ENCODE measurements around the gene CXCL14.
"Not testable (repeated sequence)": the region's sequence is repeated elsewhere in the genome, so short reads cannot be mapped to it uniquely, and the experiment has no call there.

Gene CXCL14

DNA sequence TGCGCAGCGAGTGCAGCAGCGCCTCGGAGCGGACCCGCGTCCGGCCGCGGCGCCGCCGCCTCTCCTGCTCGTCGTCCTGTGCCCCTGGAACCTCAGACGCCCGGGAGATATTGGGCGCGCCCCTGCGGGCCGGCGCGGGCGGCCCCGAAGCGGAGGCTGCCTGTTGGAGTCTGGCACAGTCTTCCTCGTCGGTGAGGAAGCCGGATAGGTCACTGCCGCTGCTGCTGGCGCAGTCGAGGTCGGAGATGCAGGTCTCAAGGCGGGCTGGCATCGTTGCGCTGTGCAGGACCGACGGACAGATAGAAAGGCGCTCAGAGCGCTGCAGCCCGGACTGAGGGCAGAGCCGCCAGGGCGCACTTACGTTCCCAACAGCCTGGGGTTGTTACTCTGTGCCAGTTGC is 43.4 kb downstream of the CXCL14 start:
- Histone ChIP-seq H3K4me3 (ENCODE audit: low read length in 2 of 2) (no peak overlapping the region), H3K9me3 (ENCODE audit: control insufficient read depth in 2 of 2, low read length in 2 of 2) (no peaks in the 10 kb centered on the region), H3K27ac (ENCODE audit: low read depth in 2 of 2, low read length in 2 of 2) (no peak overlapping the region), H3K27me3 (ENCODE audit: control insufficient read depth in 2 of 2, insufficient read depth in 2 of 2, low read length in 2 of 2) (peaks cover 64 to 74% of the 10 kb centered on the region in 2 donors), H3K9ac (ENCODE audit: low read depth in 1 of 2, low read length in 2 of 2) (no peak overlapping the region), H3K36me3 (ENCODE audit: control insufficient read depth in 2 of 2, insufficient read depth in 2 of 2, low read length in 2 of 2) (no peaks in the 10 kb centered on the region), H3K4me1 (ENCODE audit: control insufficient read depth in 2 of 2, insufficient read depth in 2 of 2, low read length in 2 of 2) (no peaks in the 10 kb centered on the region)

DNA sequence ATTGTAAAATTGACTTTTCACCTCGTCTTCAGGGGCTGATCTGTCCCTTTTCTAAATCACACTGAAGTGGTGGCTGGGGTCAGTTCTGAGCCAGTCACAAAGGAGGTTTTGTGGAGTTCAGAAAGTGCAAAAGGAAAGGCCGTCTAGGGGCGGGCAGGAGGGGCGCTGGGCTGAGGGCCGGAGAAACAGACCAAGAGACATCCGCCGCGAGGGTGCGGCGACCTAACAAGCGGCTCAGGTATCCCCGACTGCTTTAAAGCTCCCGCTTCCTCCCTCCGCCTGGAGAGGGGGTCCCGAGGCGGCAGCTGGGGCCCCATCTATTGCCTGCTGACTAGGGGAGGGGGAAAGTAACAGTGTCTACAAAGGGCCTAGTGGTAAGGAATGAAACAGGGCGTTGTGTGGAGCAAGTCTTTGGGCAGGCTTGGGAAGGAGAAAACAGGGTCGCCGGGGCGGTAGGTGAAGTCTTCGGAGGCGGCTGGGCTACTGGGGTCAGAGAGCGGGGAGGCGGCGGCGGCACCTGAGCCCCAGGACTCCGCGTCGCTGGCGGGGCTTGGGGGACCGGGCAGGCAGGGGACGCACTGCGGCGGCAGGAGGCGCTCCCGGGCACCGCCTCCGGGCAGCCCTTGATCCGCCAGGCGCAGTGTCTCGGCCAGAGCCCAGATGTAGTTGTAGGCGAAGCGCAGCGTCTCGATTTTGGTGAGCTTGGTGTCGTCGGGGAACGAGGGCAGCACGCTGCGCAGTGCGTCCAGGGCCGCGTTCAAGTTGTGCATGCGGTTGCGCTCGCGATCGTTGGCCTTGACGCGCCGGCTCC is 44.0 kb downstream of the CXCL14 start:
- Histone ChIP-seq H3K4me3 (ENCODE audit: low read length in 2 of 2) (no peak overlapping the region), H3K27me3 (ENCODE audit: control insufficient read depth in 2 of 2, insufficient read depth in 2 of 2, low read length in 2 of 2) (peaks cover 60 to 68% of the 10 kb centered on the region in 2 donors), H3K4me1 (ENCODE audit: control insufficient read depth in 2 of 2, insufficient read depth in 2 of 2, low read length in 2 of 2) (no peaks in the 10 kb centered on the region), H3K36me3 (ENCODE audit: control insufficient read depth in 2 of 2, insufficient read depth in 2 of 2, low read length in 2 of 2) (no peaks in the 10 kb centered on the region), H3K27ac (ENCODE audit: low read depth in 2 of 2, low read length in 2 of 2) (no peak overlapping the region), H3K9ac (ENCODE audit: low read depth in 1 of 2, low read length in 2 of 2) (no peak overlapping the region), H3K9me3 (ENCODE audit: control insufficient read depth in 2 of 2, low read length in 2 of 2) (no peaks in the 10 kb centered on the region)

DNA sequence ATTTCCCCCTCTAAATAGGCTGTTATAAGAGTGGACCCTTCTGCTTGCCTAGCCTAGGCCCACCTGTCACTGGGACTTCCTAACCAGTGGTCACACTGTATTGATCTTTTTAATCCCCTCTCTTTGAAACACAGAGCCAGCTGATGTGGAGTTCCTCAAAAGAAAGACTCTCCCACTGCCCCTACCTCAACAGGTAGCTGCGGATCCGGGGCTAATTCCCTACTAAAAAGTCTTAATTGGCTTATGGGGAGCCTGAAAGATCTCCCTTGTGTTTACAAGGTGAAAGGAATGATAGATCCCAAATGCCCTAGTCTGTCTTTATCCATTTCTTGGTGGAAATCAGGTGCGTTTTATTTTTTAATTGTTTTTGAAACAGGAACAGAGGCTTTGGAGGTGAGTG is 45.0 kb downstream of the CXCL14 start:
- H3K9me3 ChIP-seq (ENCODE audit: control insufficient read depth in 2 of 2, low read length in 2 of 2): no peaks in the 10 kb centered on the region
- H3K27ac ChIP-seq (ENCODE audit: low read depth in 2 of 2, low read length in 2 of 2): no peak overlapping the region
- H3K27me3 ChIP-seq (ENCODE audit: control insufficient read depth in 2 of 2, insufficient read depth in 2 of 2, low read length in 2 of 2): peaks cover 54 to 64% of the 10 kb centered on the region in 2 donors
- no peak overlapping the region for H3K9ac ChIP-seq (ENCODE audit: low read depth in 1 of 2, low read length in 2 of 2)
- H3K4me3 ChIP-seq (ENCODE audit: low read length in 2 of 2): no peak overlapping the region
- H3K4me1 ChIP-seq (ENCODE audit: control insufficient read depth in 2 of 2, insufficient read depth in 2 of 2, low read length in 2 of 2): no peaks in the 10 kb centered on the region
- no peaks in the 10 kb centered on the region for H3K36me3 ChIP-seq (ENCODE audit: control insufficient read depth in 2 of 2, insufficient read depth in 2 of 2, low read length in 2 of 2)

DNA sequence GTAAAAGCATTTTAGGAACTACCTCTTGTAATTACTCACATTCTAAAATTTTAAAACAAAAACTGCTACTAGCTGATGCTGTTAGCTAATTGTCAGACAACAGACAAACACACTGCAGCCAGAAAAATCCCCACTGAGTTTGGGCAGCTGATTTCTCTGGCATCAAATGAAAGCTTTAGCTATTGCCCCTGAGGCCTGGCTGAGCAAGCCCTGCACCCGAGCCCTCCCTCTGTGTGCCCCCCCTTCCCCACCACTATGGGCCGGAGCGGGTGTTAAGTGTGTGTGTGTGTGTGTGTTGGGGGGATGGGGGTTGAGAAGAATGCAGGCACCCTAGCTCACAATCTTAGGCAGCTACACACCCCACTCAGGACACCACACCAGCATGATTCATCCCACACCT is 45.5 kb downstream of the CXCL14 start:
- Histone ChIP-seq H3K9me3 (ENCODE audit: control insufficient read depth in 2 of 2, low read length in 2 of 2) (no peaks in the 10 kb centered on the region), H3K27me3 (ENCODE audit: control insufficient read depth in 2 of 2, insufficient read depth in 2 of 2, low read length in 2 of 2) (peaks cover 49 to 61% of the 10 kb centered on the region in 2 donors), H3K9ac (ENCODE audit: low read depth in 1 of 2, low read length in 2 of 2) (no peak overlapping the region), H3K36me3 (ENCODE audit: control insufficient read depth in 2 of 2, insufficient read depth in 2 of 2, low read length in 2 of 2) (no peaks in the 10 kb centered on the region), H3K27ac (ENCODE audit: low read depth in 2 of 2, low read length in 2 of 2) (no peak overlapping the region), H3K4me1 (ENCODE audit: control insufficient read depth in 2 of 2, insufficient read depth in 2 of 2, low read length in 2 of 2) (no peaks in the 10 kb centered on the region), H3K4me3 (ENCODE audit: low read length in 2 of 2) (no peak overlapping the region)

DNA sequence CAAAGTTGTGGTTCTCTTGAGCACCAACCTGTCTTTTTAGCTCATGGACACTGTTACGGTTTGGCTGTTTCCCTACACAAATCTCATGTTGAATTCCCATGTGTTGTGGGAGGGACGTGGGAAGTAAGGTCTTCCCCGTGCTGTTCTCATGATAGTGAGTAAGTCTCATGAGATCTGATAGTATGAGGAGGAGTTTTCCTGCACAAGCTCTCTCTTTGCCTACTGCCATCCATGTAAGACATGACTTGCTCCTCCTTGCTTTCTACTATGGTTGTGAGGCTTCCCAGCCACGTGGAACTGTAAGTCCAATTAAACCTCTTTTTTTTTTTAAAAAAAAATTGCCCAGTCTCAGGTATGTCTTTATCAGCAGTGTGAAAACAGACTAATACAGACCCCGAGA is 49.2 kb downstream of the CXCL14 start:
- not testable (repeated sequence) for H3K4me1 ChIP-seq (ENCODE audit: control insufficient read depth in 2 of 2, insufficient read depth in 2 of 2, low read length in 2 of 2); H3K36me3 ChIP-seq (ENCODE audit: control insufficient read depth in 2 of 2, insufficient read depth in 2 of 2, low read length in 2 of 2); H3K9me3 ChIP-seq (ENCODE audit: control insufficient read depth in 2 of 2, low read length in 2 of 2); H3K4me3 ChIP-seq (ENCODE audit: low read length in 2 of 2); H3K27ac ChIP-seq (ENCODE audit: low read depth in 2 of 2, low read length in 2 of 2); H3K9ac ChIP-seq (ENCODE audit: low read depth in 1 of 2, low read length in 2 of 2)
- peaks cover 37 to 43% of the 10 kb centered on the region in 2 donors for H3K27me3 ChIP-seq (ENCODE audit: control insufficient read depth in 2 of 2, insufficient read depth in 2 of 2, low read length in 2 of 2)

DNA sequence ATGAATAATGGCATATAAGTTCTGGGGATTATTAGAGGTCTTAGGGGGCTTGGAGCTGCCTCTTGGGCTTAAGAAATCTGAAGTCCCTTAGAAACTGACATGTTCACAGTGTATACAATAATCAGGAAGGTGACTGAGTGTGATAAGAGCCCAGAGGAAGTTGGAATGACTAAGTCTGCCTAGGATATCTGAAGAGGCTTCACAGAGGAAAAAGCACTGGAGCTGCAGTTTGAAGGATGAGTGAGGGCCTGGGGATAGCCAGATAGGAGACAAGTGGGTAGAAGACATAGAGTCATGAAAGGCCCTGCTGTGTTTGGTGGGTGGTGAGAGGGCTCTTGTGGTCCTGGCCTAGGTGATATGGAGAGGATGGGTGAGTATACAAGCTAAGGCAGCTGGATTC is 51.9 kb downstream of the CXCL14 start:
- H3K27me3 ChIP-seq (ENCODE audit: control insufficient read depth in 2 of 2, insufficient read depth in 2 of 2, low read length in 2 of 2): peaks cover 15 to 21% of the 10 kb centered on the region in 2 donors

DNA sequence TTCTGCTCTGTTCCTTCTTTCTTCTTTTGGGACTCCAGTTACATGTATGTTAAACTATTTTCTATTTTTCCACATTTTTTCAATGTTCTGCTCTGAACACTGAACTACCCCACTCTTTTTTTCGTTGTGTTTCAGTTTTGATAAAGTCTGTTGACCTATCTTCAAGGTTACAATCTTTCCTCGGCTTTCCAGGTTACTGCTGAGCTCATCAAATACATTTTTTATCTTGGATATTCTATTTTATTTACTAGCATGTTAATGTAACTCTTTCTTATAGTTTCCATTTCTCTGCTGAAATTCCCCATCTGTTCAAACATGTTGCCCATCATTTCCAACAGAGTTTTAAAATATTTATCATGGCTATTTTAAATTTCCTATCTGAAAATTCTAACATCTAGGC is 56.8 kb downstream of the CXCL14 start:
- Histone ChIP-seq H3K36me3 (ENCODE audit: control insufficient read depth in 2 of 2, insufficient read depth in 2 of 2, low read length in 2 of 2) (no peaks in the 10 kb centered on the region), H3K9ac (ENCODE audit: low read depth in 1 of 2, low read length in 2 of 2) (no peak overlapping the region), H3K9me3 (ENCODE audit: control insufficient read depth in 2 of 2, low read length in 2 of 2) (no peaks in the 10 kb centered on the region), H3K27me3 (ENCODE audit: control insufficient read depth in 2 of 2, insufficient read depth in 2 of 2, low read length in 2 of 2) (peaks cover 11% of the 10 kb centered on the region in 2 donors), H3K4me1 (ENCODE audit: control insufficient read depth in 2 of 2, insufficient read depth in 2 of 2, low read length in 2 of 2) (no peaks in the 10 kb centered on the region), H3K27ac (ENCODE audit: low read depth in 2 of 2, low read length in 2 of 2) (no peak overlapping the region), H3K4me3 (ENCODE audit: low read length in 2 of 2) (no peak overlapping the region)

More for the DNA sequence above, 51.9 kb downstream of the CXCL14 start:
- H3K9me3 ChIP-seq (ENCODE audit: control insufficient read depth in 2 of 2, low read length in 2 of 2): no peaks in the 10 kb centered on the region
- H3K36me3 ChIP-seq (ENCODE audit: control insufficient read depth in 2 of 2, insufficient read depth in 2 of 2, low read length in 2 of 2): no peaks in the 10 kb centered on the region
- H3K27ac ChIP-seq (ENCODE audit: low read depth in 2 of 2, low read length in 2 of 2): no peak overlapping the region
- no peak overlapping the region for H3K4me3 ChIP-seq (ENCODE audit: low read length in 2 of 2)
- no peak overlapping the region for H3K9ac ChIP-seq (ENCODE audit: low read depth in 1 of 2, low read length in 2 of 2)
- no peaks in the 10 kb centered on the region for H3K4me1 ChIP-seq (ENCODE audit: control insufficient read depth in 2 of 2, insufficient read depth in 2 of 2, low read length in 2 of 2)
